ENCODE results near the gene TBCE.

TBCE gene

DNA sequence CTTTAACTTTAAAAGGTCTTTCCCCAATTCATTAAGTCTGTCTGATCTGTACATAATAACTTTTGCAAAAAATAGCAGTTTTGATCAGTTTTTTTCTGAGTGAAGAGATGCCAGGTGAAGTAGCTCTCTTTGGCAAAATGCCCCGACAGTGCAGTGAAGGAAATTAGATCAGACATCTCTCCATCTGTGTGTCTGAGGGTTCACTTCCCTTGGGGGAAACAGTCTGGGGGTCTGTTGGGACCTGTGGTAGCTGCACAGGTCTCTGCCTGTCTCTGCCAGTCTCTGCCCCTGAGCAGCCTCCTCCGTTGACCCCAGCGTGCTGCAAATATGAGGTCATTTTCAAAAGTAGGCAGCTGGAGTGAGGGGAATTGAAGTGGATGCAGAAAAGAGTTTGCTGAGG, 54.5 kb downstream of the TBCE start:
- H2AFZ ChIP-seq (ENCODE audit: low read depth, low read length, severe bottlenecking): no peak overlapping the region
- H3K4me2 ChIP-seq (ENCODE audit: low read depth, low read length, poor library complexity, severe bottlenecking): no peak overlapping the region
- H3K27ac ChIP-seq (ENCODE audit: low read depth, low read length): no peak overlapping the region
- no peaks in the 10 kb centered on the region for H3K9me3 ChIP-seq (ENCODE audit: insufficient read depth, low read length)
- H3K9ac ChIP-seq (ENCODE audit: low read length): no peak overlapping the region
- H3K27me3 ChIP-seq (ENCODE audit: low read length): no peaks in the 10 kb centered on the region
- no peaks in the 10 kb centered on the region for H3F3A ChIP-seq (ENCODE audit: insufficient read depth)
- H4K20me1 ChIP-seq (ENCODE audit: low read depth, low read length): no peaks in the 10 kb centered on the region
- H3K36me3 ChIP-seq (ENCODE audit: low read length): no peaks in the 10 kb centered on the region
- no peaks in the 10 kb centered on the region for H3K79me2 ChIP-seq (ENCODE audit: insufficient read depth, low read length)
- H3K9me2 ChIP-seq (replicated peaks; ENCODE audit: insufficient read depth, low read length): no peaks in the 10 kb centered on the region
- no peak overlapping the region for H3K4me3 ChIP-seq (ENCODE audit: insufficient read depth, low read length, poor library complexity, severe bottlenecking)
- TF ChIP-seq EZH2phosphoT487 (conservative IDR thresholded peaks at IDR 0.05; ENCODE audit: low read length) (no peak), CTCF (IDR thresholded peaks at IDR 0.05; ENCODE audit: insufficient read depth, low read length, poor library complexity, severe bottlenecking) (no peak)

GRCh38 chr1:235423214-235423652, 56.0 kb downstream of the TBCE start:
- Histone ChIP-seq H3F3A (ENCODE audit: insufficient read depth) (no peaks in the 10 kb centered on the region), H3K79me2 (ENCODE audit: insufficient read depth, low read length) (no peaks in the 10 kb centered on the region), H3K4me2 (ENCODE audit: low read depth, low read length, poor library complexity, severe bottlenecking) (no peak overlapping the region), H3K4me3 (ENCODE audit: insufficient read depth, low read length, poor library complexity, severe bottlenecking) (no peak overlapping the region), H3K9me3 (ENCODE audit: insufficient read depth, low read length) (no peaks in the 10 kb centered on the region), H3K9ac (ENCODE audit: low read length) (no peak overlapping the region), H3K36me3 (ENCODE audit: low read length) (no peaks in the 10 kb centered on the region), H4K20me1 (ENCODE audit: low read depth, low read length) (no peaks in the 10 kb centered on the region), H3K9me2 (replicated peaks; ENCODE audit: insufficient read depth, low read length) (no peaks in the 10 kb centered on the region), H2AFZ (ENCODE audit: low read depth, low read length, severe bottlenecking) (no peak overlapping the region), H3K27me3 (ENCODE audit: low read length) (no peaks in the 10 kb centered on the region), H3K27ac (ENCODE audit: low read depth, low read length) (no peak overlapping the region)
- TF ChIP-seq CTCF (IDR thresholded peaks at IDR 0.05; ENCODE audit: insufficient read depth, low read length, poor library complexity, severe bottlenecking) (no peak), EZH2phosphoT487 (conservative IDR thresholded peaks at IDR 0.05; ENCODE audit: low read length) (no peak)

DNA sequence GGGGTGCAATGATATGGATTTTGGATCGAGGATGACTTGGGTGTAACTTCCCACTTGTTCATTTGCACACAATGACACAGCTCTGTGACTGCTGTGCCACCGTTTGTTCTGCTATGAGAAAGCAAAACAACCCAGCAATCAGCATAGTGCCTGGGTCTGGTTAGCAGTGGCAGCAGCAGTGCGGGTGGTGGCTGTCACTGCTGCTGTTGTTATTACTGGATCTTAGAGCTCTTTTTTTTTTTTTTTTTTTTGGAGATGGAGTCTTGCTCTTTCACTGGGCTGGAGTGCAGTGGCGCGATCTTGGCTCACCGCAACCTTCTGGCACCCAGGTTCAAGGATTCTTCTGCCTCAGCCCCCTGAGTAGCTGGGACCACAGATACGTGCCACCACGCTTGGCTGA, 56.9 kb downstream of the TBCE start:
- Histone ChIP-seq H2AFZ (ENCODE audit: low read depth, low read length, severe bottlenecking) (no peak overlapping the region), H3F3A (ENCODE audit: insufficient read depth) (no peaks in the 10 kb centered on the region), H3K79me2 (ENCODE audit: insufficient read depth, low read length) (no peaks in the 10 kb centered on the region), H3K36me3 (ENCODE audit: low read length) (no peaks in the 10 kb centered on the region), H3K4me3 (ENCODE audit: insufficient read depth, low read length, poor library complexity, severe bottlenecking) (no peak overlapping the region), H3K27me3 (ENCODE audit: low read length) (no peaks in the 10 kb centered on the region), H3K27ac (ENCODE audit: low read depth, low read length) (no peak overlapping the region), H4K20me1 (ENCODE audit: low read depth, low read length) (no peaks in the 10 kb centered on the region), H3K9me3 (ENCODE audit: insufficient read depth, low read length) (no peaks in the 10 kb centered on the region), H3K4me2 (ENCODE audit: low read depth, low read length, poor library complexity, severe bottlenecking) (no peak overlapping the region), H3K9me2 (replicated peaks; ENCODE audit: insufficient read depth, low read length) (no peaks in the 10 kb centered on the region), H3K9ac (ENCODE audit: low read length) (no peak overlapping the region)
- TF ChIP-seq EZH2phosphoT487 (conservative IDR thresholded peaks at IDR 0.05; ENCODE audit: low read length): no peak
- TF ChIP-seq CTCF (IDR thresholded peaks at IDR 0.05; ENCODE audit: insufficient read depth, low read length, poor library complexity, severe bottlenecking): no peak
